Measurements from ENCODE around the gene CPLANE2. TPM values are rescaled to one million over a fixed set of nuclear protein-coding genes. Genes with fewer than 3 reads are reported as not detected.

The CPLANE2 gene
- total RNA-seq, 1 experiment from 2014 or later = 5.0 TPM

DNA sequence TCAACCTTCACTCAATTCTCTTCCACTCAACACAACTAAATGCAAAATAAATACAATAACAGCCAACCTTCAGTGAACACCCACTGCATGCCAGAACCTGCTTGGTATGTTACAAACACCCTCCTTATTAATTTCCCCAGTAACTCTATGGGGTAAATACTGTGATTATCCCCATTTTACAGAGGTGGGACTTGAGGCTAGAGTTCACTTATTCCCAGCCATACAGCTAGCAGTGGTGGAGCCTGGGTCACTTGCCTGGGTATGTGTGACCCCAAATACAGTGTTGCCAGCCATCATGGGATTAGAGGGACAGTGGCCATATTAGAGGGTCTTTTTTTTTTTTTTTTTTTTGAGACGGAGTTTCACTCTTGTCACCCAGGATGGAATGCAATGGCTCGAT, 1.6 kb downstream of the CPLANE2 start:
- Mint-ChIP-seq H3K4me3 (no peak overlapping the region), H3K9me3 (no peaks in the 10 kb centered on the region), H3K27ac (no peak overlapping the region), H3K27me3 (ENCODE audit: low read depth) (no peaks in the 10 kb centered on the region; the same call in 1 of the 2 replicates), H3K36me3 (no peaks in the 10 kb centered on the region), H3K4me1 (peaks cover 13% of the 10 kb centered on the region)
- no peak for DNase-seq (ENCODE audit: low spot score)
- CTCF ChIA-PET = interaction anchor here (1.0 to 2.3 kb wide), 4 partner anchors 10 to 153 kb away, joined by 3 to 9 read pairs (median 6); no protein-coding TSS in a partner anchor
- POLR2A ChIA-PET = no interaction called here
- TF ChIP-seq TEAD4 (CRISPR knock-in tag; IDR thresholded peaks at IDR 0.05) (no peak), FOXK1 (CRISPR knock-in tag; IDR thresholded peaks at IDR 0.05) (no peak), SOX15 (CRISPR knock-in tag; IDR thresholded peaks at IDR 0.05) (no peak), NR2C2 (CRISPR knock-in tag; IDR thresholded peaks at IDR 0.05) (no peak), GRHL2 (CRISPR knock-in tag; IDR thresholded peaks at IDR 0.05; ENCODE audit: insufficient replicate concordance, severe bottlenecking) (no peak), CREM (CRISPR knock-in tag; IDR thresholded peaks at IDR 0.05) (no peak), NR1H2 (CRISPR knock-in tag; IDR thresholded peaks at IDR 0.05) (no peak), SMAD3 (CRISPR knock-in tag; IDR thresholded peaks at IDR 0.05; ENCODE audit: borderline replicate concordance) (no peak), ZNF121 (CRISPR knock-in tag; IDR thresholded peaks at IDR 0.05) (no peak)
- TF ChIP-seq, protein P1, sequence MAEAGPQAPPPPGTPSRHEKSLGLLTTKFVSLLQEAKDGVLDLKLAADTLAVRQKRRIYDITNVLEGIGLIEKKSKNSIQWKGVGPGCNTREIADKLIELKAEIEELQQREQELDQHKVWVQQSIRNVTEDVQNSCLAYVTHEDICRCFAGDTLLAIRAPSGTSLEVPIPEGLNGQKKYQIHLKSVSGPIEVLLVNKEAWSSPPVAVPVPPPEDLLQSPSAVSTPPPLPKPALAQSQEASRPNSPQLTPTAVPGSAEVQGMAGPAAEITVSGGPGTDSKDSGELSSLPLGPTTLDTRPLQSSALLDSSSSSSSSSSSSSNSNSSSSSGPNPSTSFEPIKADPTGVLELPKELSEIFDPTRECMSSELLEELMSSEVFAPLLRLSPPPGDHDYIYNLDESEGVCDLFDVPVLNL (CRISPR knock-in tag; IDR thresholded peaks at IDR 0.05; ENCODE audit: borderline replicate concordance, low read depth) = no peak
- TF ChIP-seq, protein P2, sequence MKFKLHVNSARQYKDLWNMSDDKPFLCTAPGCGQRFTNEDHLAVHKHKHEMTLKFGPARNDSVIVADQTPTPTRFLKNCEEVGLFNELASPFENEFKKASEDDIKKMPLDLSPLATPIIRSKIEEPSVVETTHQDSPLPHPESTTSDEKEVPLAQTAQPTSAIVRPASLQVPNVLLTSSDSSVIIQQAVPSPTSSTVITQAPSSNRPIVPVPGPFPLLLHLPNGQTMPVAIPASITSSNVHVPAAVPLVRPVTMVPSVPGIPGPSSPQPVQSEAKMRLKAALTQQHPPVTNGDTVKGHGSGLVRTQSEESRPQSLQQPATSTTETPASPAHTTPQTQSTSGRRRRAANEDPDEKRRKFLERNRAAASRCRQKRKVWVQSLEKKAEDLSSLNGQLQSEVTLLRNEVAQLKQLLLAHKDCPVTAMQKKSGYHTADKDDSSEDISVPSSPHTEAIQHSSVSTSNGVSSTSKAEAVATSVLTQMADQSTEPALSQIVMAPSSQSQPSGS (CRISPR knock-in tag; IDR thresholded peaks at IDR 0.05; ENCODE audit: borderline replicate concordance, low read depth) = no peak
- TF ChIP-seq, protein P3, sequence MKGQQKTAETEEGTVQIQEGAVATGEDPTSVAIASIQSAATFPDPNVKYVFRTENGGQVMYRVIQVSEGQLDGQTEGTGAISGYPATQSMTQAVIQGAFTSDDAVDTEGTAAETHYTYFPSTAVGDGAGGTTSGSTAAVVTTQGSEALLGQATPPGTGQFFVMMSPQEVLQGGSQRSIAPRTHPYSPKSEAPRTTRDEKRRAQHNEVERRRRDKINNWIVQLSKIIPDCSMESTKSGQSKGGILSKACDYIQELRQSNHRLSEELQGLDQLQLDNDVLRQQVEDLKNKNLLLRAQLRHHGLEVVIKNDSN (CRISPR knock-in tag; IDR thresholded peaks at IDR 0.05) = no peak
- TF ChIP-seq, protein P4, sequence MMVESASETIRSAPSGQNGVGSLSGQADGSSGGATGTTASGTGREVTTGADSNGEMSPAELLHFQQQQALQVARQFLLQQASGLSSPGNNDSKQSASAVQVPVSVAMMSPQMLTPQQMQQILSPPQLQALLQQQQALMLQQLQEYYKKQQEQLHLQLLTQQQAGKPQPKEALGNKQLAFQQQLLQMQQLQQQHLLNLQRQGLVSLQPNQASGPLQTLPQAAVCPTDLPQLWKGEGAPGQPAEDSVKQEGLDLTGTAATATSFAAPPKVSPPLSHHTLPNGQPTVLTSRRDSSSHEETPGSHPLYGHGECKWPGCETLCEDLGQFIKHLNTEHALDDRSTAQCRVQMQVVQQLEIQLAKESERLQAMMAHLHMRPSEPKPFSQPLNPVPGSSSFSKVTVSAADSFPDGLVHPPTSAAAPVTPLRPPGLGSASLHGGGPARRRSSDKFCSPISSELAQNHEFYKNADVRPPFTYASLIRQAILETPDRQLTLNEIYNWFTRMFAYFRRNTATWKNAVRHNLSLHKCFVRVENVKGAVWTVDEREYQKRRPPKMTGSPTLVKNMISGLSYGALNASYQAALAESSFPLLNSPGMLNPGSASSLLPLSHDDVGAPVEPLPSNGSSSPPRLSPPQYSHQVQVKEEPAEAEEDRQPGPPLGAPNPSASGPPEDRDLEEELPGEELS (CRISPR knock-in tag; IDR thresholded peaks at IDR 0.05) = no peak
- TF ChIP-seq, protein P5, sequence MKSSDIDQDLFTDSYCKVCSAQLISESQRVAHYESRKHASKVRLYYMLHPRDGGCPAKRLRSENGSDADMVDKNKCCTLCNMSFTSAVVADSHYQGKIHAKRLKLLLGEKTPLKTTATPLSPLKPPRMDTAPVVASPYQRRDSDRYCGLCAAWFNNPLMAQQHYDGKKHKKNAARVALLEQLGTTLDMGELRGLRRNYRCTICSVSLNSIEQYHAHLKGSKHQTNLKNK (CRISPR knock-in tag; IDR thresholded peaks at IDR 0.05) = no peak
- TF ChIP-seq, protein P6, sequence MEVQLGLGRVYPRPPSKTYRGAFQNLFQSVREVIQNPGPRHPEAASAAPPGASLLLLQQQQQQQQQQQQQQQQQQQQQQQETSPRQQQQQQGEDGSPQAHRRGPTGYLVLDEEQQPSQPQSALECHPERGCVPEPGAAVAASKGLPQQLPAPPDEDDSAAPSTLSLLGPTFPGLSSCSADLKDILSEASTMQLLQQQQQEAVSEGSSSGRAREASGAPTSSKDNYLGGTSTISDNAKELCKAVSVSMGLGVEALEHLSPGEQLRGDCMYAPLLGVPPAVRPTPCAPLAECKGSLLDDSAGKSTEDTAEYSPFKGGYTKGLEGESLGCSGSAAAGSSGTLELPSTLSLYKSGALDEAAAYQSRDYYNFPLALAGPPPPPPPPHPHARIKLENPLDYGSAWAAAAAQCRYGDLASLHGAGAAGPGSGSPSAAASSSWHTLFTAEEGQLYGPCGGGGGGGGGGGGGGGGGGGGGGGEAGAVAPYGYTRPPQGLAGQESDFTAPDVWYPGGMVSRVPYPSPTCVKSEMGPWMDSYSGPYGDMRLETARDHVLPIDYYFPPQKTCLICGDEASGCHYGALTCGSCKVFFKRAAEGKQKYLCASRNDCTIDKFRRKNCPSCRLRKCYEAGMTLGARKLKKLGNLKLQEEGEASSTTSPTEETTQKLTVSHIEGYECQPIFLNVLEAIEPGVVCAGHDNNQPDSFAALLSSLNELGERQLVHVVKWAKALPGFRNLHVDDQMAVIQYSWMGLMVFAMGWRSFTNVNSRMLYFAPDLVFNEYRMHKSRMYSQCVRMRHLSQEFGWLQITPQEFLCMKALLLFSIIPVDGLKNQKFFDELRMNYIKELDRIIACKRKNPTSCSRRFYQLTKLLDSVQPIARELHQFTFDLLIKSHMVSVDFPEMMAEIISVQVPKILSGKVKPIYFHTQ (CRISPR knock-in tag; IDR thresholded peaks at IDR 0.05) = no peak
- TF ChIP-seq, protein P7, sequence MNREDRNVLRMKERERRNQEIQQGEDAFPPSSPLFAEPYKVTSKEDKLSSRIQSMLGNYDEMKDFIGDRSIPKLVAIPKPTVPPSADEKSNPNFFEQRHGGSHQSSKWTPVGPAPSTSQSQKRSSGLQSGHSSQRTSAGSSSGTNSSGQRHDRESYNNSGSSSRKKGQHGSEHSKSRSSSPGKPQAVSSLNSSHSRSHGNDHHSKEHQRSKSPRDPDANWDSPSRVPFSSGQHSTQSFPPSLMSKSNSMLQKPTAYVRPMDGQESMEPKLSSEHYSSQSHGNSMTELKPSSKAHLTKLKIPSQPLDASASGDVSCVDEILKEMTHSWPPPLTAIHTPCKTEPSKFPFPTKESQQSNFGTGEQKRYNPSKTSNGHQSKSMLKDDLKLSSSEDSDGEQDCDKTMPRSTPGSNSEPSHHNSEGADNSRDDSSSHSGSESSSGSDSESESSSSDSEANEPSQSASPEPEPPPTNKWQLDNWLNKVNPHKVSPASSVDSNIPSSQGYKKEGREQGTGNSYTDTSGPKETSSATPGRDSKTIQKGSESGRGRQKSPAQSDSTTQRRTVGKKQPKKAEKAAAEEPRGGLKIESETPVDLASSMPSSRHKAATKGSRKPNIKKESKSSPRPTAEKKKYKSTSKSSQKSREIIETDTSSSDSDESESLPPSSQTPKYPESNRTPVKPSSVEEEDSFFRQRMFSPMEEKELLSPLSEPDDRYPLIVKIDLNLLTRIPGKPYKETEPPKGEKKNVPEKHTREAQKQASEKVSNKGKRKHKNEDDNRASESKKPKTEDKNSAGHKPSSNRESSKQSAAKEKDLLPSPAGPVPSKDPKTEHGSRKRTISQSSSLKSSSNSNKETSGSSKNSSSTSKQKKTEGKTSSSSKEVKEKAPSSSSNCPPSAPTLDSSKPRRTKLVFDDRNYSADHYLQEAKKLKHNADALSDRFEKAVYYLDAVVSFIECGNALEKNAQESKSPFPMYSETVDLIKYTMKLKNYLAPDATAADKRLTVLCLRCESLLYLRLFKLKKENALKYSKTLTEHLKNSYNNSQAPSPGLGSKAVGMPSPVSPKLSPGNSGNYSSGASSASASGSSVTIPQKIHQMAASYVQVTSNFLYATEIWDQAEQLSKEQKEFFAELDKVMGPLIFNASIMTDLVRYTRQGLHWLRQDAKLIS (CRISPR knock-in tag; IDR thresholded peaks at IDR 0.05; ENCODE audit: borderline replicate concordance) = no peak
- TF ChIP-seq, protein P8, sequence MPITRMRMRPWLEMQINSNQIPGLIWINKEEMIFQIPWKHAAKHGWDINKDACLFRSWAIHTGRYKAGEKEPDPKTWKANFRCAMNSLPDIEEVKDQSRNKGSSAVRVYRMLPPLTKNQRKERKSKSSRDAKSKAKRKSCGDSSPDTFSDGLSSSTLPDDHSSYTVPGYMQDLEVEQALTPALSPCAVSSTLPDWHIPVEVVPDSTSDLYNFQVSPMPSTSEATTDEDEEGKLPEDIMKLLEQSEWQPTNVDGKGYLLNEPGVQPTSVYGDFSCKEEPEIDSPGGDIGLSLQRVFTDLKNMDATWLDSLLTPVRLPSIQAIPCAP (CRISPR knock-in tag; IDR thresholded peaks at IDR 0.05) = no peak
- TF ChIP-seq, protein P9, sequence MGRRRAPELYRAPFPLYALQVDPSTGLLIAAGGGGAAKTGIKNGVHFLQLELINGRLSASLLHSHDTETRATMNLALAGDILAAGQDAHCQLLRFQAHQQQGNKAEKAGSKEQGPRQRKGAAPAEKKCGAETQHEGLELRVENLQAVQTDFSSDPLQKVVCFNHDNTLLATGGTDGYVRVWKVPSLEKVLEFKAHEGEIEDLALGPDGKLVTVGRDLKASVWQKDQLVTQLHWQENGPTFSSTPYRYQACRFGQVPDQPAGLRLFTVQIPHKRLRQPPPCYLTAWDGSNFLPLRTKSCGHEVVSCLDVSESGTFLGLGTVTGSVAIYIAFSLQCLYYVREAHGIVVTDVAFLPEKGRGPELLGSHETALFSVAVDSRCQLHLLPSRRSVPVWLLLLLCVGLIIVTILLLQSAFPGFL (CRISPR knock-in tag; IDR thresholded peaks at IDR 0.05; ENCODE audit: borderline replicate concordance) = no peak
- TF ChIP-seq, protein P10, sequence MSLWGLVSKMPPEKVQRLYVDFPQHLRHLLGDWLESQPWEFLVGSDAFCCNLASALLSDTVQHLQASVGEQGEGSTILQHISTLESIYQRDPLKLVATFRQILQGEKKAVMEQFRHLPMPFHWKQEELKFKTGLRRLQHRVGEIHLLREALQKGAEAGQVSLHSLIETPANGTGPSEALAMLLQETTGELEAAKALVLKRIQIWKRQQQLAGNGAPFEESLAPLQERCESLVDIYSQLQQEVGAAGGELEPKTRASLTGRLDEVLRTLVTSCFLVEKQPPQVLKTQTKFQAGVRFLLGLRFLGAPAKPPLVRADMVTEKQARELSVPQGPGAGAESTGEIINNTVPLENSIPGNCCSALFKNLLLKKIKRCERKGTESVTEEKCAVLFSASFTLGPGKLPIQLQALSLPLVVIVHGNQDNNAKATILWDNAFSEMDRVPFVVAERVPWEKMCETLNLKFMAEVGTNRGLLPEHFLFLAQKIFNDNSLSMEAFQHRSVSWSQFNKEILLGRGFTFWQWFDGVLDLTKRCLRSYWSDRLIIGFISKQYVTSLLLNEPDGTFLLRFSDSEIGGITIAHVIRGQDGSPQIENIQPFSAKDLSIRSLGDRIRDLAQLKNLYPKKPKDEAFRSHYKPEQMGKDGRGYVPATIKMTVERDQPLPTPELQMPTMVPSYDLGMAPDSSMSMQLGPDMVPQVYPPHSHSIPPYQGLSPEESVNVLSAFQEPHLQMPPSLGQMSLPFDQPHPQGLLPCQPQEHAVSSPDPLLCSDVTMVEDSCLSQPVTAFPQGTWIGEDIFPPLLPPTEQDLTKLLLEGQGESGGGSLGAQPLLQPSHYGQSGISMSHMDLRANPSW (CRISPR knock-in tag; conservative IDR thresholded peaks at IDR 0.05; ENCODE audit: low read depth) = no peak
- no peak for ATAC-seq

All from WTC11 (cell line).